Nephron (organoid): ENCODE data around the gene PTGES2.

Source experiments
- H3K27ac Mint-ChIP-seq, 3 experiments: 2 replicates each; pipeline ENCODE4 v1.8.0; 2020; ENCODE audit warnings: mixed read lengths in 3 of 3, mild to moderate bottlenecking in 2 of 3, moderate library complexity in 1 of 3
- H3K27me3 Mint-ChIP-seq: 2 replicates; pipeline ENCODE4 v1.8.0; 2021; ENCODE audit warnings: low read depth, mild to moderate bottlenecking, moderate library complexity, mixed read lengths
- H3K36me3 Mint-ChIP-seq: 2 replicates; pipeline ENCODE4 v1.8.0; 2020; ENCODE audit warnings: low read depth, mixed read lengths
- H3K4me1 Mint-ChIP-seq: 2 replicates; pipeline ENCODE4 v1.8.0; 2020; ENCODE audit warnings: mixed read lengths
- H3K4me3 Mint-ChIP-seq, 3 experiments: 2 replicates each; pipeline ENCODE4 v1.8.0; 2020; ENCODE audit warnings: mild to moderate bottlenecking in 3 of 3, mixed read lengths in 3 of 3, moderate library complexity in 2 of 3
- H3K9me3 Mint-ChIP-seq: 2 replicates; pipeline ENCODE4 v1.8.0; 2020; ENCODE audit warnings: mixed read lengths
- CTCF ChIP-seq, 3 experiments: fragments of 200-600 bp; sonication (generic); IDR thresholded peaks; one replicate each; pipeline ENCODE4 v1.5.0; 2021; ENCODE audit warnings: antibody characterized with exemption in 3 of 3; ENCODE audit not compliant: unreplicated experiment in 3 of 3

The PTGES2 gene

DNA sequence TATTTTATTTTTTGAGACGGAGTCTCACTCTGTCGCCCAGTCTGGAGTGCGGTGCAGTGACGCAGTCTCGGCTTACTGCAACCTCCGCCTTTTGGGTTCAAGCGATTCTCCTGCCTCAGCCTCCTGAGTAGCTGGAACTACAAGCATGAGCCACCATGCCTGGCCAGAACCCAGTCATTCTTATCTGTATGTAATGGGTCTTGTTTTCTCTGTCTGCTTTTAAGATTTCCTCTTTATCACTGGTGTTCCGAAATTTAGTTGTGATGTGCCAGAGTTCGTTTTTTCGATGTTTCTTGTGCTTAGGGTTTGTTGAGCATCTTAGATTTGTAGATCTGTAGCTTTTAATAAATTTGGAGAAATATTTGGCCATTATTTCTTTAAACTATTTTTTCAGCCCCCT, 40.3 kb downstream of the PTGES2 start:
- no peak for TF ChIP-seq CTCF (IDR thresholded peaks at IDR 0.05; ENCODE audit: unreplicated experiment in 3 of 3)
- peaks cover 34% of the 10 kb centered on the region for H3K4me1 Mint-ChIP-seq
- no peaks in the 10 kb centered on the region for H3K27me3 Mint-ChIP-seq
- peaks cover 13% of the 10 kb centered on the region for H3K36me3 Mint-ChIP-seq
- H3K4me3 Mint-ChIP-seq, result no peak overlapping the region
- H3K9me3 Mint-ChIP-seq, result no peaks in the 10 kb centered on the region
- peak overlapping the region in 2 of 3 experiments; percentile 11 to 45 for H3K27ac Mint-ChIP-seq

GRCh38 chr9:128085943-128086342, 41.6 kb downstream of the PTGES2 start:
- no peak for TF ChIP-seq CTCF (IDR thresholded peaks at IDR 0.05; ENCODE audit: unreplicated experiment in 3 of 3)
- no peaks in the 10 kb centered on the region for H3K27me3 Mint-ChIP-seq

DNA sequence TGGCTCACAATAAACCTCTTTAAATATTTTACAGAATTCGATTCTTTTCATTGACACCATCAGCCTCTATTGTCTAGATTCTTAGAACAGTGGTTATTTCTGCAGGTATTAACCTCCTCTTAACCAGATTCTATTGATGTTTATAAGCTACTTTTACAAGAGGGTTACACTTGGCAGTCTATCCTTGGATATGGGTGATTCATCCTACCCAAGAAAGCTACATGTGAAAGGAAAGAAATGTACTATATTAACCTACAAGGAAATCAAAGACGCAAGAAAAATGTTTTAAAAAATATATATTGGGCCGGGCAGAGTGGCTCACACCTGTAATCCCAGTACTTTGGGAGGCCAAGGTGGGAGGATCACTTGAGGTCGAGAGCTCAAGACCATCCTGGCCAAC, 42.8 kb downstream of the PTGES2 start:
- Mint-ChIP-seq H3K4me3 (no peak overlapping the region), H3K27ac (peak overlapping the region; percentile 21 to 83 (median 79)), H3K27me3 (no peaks in the 10 kb centered on the region), H3K9me3 (no peaks in the 10 kb centered on the region), H3K36me3 (peaks cover 13% of the 10 kb centered on the region), H3K4me1 (peaks cover 34% of the 10 kb centered on the region)
- no peak for TF ChIP-seq CTCF (IDR thresholded peaks at IDR 0.05; ENCODE audit: unreplicated experiment in 3 of 3)

More at GRCh38 chr9:128085943-128086342, 41.6 kb downstream of the PTGES2 start:
- peaks cover 32% of the 10 kb centered on the region for H3K4me1 Mint-ChIP-seq
- no peak overlapping the region for H3K4me3 Mint-ChIP-seq
- no peak overlapping the region for H3K27ac Mint-ChIP-seq
- peaks cover 13% of the 10 kb centered on the region for H3K36me3 Mint-ChIP-seq
- H3K9me3 Mint-ChIP-seq, result no peaks in the 10 kb centered on the region

DNA sequence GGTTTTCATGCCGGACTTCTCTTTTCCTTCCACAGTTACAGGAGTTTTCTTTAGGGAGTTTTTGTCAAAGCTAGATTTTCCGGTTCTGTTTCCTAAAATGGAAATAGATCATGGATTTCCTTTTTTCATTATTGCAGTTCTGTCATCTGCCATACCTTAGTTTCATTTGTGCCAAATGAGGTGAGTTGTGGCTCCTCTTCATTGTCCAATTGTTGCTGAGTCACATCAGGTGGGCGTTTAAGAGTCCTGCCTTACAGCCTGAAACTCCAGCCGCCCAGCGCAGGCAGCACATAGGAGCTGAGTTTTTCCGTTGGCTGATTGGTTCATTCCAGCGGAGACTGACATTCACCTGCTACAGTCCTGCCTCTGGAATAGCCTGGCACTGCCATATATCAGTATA, 45.4 kb downstream of the PTGES2 start:
- Mint-ChIP-seq H3K27me3 (no peaks in the 10 kb centered on the region), H3K36me3 (peaks cover 10% of the 10 kb centered on the region), H3K27ac (peak overlapping the region; percentile 95 to 98 (median 98)), H3K4me3 (peak overlapping the region; percentile 14 to 46 (median 42)), H3K4me1 (peaks cover 43% of the 10 kb centered on the region), H3K9me3 (no peaks in the 10 kb centered on the region)
- TF ChIP-seq CTCF (IDR thresholded peaks at IDR 0.05; ENCODE audit: unreplicated experiment in 3 of 3), result no peak

DNA sequence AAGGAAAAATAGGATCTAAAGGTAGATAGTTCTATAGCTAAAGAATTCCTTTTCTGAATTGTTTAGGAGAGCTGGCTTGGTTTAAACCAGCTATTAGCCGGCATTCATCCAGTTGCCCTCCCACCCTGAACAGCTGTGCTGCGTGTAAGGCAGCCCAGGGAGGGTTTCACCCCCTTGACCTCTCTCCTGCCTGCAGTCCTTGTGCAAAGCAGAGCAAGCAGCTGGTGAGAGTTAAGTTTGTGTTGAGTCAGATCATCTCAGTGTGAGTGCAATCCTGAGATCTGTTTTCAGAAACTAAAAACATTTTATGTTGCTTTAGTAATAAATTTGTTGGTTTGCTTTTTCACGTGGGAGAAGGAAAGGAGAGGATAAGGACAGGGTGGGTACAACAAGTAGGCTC, 46.5 kb downstream of the PTGES2 start:
- Mint-ChIP-seq H3K36me3 (peaks cover 13% of the 10 kb centered on the region), H3K27ac (peak overlapping the region; percentile 94 to 98 (median 98)), H3K9me3 (no peaks in the 10 kb centered on the region), H3K4me3 (peak overlapping the region; percentile 33 to 73 (median 55)), H3K27me3 (no peaks in the 10 kb centered on the region), H3K4me1 (peaks cover 48% of the 10 kb centered on the region)
- TF ChIP-seq CTCF (IDR thresholded peaks at IDR 0.05; ENCODE audit: unreplicated experiment in 3 of 3), result no peak

GRCh38 chr9:128080206-128080605, 47.3 kb downstream of the PTGES2 start:
- Mint-ChIP-seq H3K27ac (peak overlapping the region; percentile 94 to 98 (median 98)), H3K36me3 (peaks cover 7% of the 10 kb centered on the region), H3K27me3 (no peaks in the 10 kb centered on the region), H3K9me3 (no peaks in the 10 kb centered on the region), H3K4me3 (no peak overlapping the region), H3K4me1 (peaks cover 48% of the 10 kb centered on the region)
- no peak for TF ChIP-seq CTCF (IDR thresholded peaks at IDR 0.05; ENCODE audit: unreplicated experiment in 3 of 3)
